ENCODE measurements around the gene OR4E2. TPM values are rescaled to one million over a fixed set of nuclear protein-coding genes. Genes with fewer than 3 reads are reported as not detected.
A peak's percentile ranks its signal among the peaks of the same experiment; 100 is the strongest.
"Not testable (repeated sequence)": the region's sequence is repeated elsewhere in the genome, so short reads cannot be mapped to it uniquely, and the experiment has no call there.

The OR4E2 gene, protein sequence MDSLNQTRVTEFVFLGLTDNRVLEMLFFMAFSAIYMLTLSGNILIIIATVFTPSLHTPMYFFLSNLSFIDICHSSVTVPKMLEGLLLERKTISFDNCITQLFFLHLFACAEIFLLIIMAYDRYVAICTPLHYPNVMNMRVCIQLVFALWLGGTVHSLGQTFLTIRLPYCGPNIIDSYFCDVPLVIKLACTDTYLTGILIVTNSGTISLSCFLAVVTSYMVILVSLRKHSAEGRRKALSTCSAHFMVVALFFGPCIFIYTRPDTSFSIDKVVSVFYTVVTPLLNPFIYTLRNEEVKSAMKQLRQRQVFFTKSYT
- not detected for total RNA-seq
- long read RNA-seq, result 0 reads

DNA sequence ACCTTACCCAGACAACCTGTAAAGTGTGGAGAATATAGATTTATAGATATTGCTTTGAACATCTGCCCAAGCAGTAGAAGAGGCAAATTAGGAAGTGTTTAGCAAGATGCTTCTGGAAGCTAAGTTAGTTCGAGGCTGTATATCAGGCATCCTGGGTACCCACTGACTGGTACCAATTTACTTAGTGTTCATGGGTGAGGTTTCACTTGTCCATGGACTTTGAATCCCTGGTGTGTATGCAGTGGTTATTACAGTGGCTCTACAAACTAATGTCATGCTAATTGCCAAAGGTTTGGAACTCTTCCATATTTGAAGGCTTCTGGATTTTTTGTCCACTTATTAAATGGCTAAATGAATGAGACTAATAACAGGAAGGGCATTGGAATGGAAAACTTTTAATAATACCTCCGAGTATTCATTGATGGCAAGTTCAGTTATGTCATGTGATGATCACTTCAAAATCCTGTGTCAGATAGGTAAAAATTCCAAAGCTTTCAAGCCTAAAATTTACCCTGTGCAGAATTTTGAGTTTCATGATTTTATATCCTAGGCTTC lies at the start of gene OR4E2:
Gene OR4E2 (plus strand): TSS at position 505 of the 555 bp plus-strand sequence. CDS start 11,248 bp downstream, outside the sequence.
- intact Hi-C loops (cut with DNase I), result no loop called here
- ATAC-seq, result no peak
- no peak for DNase-seq

DNA sequence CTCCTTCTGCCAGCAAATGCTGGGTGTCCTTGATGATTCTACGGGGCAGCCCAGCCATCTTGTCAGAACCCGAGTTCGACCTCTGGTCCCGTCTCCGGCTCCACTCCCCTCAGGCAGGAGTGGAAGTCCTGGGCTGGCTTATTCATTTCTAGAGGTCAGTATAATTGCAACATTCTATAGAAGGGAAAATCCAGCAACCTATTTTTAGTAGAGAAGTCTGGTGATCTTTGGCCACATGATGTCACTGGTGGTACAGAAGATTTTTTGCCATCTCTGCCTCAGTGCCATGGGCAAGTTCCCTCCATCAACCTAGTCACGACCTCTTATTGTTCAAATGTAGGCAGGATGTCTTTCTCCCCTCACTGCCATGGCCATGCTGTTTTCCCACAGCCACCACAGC lies 41.3 kb upstream of the OR4E2 start:
- ATAC-seq (no peak), DNase-seq (no peak)
- intact Hi-C loops (cut with DNase I), result no loop called here

DNA sequence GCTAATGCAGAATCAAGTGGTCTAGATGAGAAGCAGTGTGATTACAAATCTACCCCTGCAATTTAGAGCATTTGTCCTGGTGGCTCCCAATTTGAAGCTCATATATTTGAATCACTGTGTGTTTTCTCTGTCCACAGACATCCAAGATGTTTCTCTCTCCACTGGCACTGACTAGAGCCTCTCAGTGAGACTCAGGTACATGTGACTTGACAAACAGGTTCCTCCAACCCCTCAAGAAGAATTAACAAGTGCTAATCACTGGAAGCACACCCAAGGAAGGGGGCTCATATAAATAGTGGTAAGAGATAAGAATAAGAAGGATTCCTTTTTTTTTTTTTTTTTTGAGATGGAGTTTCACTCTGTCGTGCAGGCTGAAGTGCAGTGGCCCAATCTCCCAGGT lies 39.4 kb upstream of the OR4E2 start:
- DNase-seq, result no peak
- intact Hi-C loops (cut with DNase I), result no loop called here
- no peak for ATAC-seq

DNA sequence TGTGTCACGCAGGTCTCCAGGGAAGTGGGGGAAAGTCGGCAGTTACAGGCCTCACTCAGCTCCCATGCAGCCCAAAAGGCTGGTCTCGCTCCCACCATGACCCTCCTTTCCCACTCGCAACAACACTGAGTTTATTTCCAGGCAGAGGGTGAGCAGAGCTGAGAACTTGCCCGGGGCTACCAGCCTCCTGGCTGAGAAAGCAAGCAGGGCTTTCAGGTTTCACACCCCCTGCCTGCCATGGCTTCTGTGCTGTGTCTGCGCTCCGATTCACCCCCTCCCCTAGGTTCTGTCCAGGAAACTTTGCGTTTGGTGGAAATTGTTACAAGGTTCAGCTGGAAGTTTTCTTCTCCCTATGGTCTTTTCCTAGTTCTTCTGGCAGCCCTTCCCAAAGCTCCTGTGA lies 36.0 kb upstream of the OR4E2 start:
- DNase-seq, result no peak
- ATAC-seq, result no peak
- intact Hi-C loops (cut with DNase I), result no loop called here

DNA sequence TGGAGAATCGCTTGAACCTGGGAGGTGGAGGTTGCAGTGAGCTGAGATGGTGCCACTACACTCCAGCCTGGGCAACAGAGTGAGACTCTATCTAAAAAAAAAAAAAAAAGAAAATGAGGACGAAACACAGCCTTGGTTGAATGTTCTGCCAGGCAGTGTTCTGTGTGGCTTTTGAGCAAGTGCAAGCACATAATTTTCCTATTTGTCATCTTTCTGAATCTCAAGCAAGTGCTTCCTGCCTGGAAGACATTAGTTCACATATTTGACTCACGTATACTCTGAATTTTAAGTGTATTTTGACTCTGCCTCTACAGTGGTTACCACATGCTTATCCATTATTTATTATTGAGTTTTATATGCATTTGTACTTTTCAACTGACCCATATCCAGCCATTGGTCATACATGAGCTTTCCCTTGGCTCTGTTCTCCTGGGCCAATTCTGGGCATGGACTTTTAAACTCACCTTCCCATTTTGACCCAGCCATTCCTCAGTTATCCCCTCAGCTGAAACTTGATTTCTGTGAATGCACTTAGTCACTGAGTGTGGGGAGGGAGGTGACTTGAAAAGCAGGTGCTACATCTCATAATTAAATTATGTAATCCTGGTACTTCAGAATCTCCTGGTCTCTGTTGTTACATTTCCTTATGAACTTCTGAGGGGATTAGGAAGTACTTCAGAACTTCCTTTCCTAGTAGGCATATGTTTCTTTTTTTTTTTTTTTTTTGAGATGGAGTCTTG lies 27.0 kb upstream of the OR4E2 start:
- intact Hi-C loops (cut with DNase I), result no loop called here
- DNase-seq, result no peak
- no peak for ATAC-seq

DNA sequence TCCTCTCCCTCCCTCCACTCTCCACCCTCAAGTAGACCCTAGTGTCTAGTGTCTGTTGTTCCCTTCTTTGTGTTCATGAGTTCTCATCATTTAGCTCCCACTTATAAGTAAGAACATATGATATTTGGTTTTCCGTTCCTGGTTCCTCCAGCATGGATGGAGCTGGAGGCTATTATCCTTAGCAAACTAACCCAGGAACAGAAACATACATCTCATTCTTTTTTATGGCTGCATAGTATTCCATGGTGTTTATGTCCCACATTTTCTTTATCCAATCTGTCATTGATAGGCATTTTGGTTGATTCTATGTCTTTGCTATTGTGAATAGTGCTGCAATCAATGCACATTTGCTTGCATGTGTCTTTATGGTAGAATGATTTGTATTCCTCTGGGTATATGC lies 23.1 kb upstream of the OR4E2 start:
- ATAC-seq; intact Hi-C loops (cut with DNase I); DNase-seq: not testable (repeated sequence)

DNA sequence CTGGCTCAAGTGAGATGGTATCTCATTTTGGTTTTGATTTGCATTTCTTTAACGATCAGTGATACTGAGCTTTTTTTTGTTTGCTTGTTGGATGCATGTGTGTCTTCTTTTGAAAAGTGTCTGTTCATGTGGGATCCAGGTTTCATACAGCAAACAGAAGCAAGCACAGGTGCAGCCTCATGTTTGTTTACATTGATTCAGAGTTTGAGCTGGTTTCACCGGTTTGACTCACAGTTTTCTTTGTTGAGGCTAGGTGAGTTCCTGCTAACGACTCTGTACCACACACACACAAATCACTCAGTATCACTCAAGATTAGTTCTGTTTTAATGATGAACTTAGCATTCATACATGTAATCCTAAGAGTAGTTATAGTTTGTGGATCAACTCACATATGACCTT lies 22.6 kb upstream of the OR4E2 start:
- ATAC-seq, result no peak
- no peak for DNase-seq
- intact Hi-C loops (cut with DNase I), result no loop called here

DNA sequence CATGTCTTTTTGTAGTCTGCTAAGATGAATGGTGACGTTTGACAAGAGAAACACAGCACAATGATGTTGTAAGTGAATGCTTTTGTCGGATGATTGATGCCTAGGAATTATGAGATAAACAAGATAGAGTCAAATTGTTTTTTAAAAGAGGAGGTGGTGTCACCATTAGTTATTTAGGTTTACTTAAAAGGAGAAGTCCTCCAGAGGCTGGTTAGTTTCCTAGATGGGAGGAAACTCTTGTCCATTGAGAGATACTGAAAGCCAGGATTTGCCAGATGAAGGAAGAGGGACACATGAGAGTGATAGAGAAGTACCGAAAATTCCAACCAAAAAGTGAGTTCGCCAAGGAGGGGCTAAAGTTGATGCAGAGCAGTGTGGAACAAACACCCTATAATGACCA lies 18.8 kb upstream of the OR4E2 start, which contains the start of gene OR10G2:
Gene OR10G2 (minus strand): TSS at position 101 of the 400 bp plus-strand sequence. CDS start 98 bp downstream, at position 3.
- intact Hi-C loops (cut with DNase I), result no loop called here
- DNase-seq (no peak), ATAC-seq (no peak)

DNA sequence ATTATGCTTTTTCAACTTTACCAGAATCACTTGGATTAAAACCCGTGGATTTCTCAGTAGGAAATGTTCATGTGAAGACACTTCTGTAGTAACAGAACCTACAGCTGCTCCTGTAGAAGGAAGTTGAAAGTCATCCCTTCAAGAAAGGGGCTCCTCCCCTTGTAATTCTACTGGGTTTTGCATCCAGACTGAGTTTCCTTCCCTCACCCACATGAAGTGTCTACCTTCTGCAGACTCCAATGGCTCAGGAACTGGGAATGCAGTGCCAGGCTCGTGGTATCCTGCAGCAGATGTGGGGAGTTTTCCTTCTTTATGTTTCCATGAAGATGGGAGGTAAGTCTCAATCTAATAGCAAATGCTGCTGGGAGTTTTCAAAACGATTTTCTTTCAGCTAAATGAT lies 11.0 kb upstream of the OR4E2 start:
- intact Hi-C loops (cut with DNase I), result no loop called here
- ATAC-seq (no peak), DNase-seq (no peak)

DNA sequence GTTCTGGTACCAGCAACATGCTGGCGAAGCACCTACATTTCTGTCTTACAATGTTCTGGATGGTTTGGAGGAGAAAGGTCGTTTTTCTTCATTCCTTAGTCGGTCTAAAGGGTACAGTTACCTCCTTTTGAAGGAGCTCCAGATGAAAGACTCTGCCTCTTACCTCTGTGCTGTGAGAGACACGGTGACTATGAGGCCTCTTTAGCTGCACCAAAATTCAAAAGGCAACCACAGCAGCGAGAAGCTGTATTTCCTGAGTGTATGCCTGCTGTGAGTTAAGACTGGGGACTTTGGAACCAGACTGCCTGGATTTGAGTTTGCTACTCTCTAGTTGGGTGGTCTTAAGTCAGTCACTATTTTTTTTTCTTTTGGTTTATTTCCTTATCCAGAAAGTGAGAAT lies 10.2 kb upstream of the OR4E2 start:
- DNase-seq, result no peak
- intact Hi-C loops (cut with DNase I), result no loop called here
- ATAC-seq, result no peak

DNA sequence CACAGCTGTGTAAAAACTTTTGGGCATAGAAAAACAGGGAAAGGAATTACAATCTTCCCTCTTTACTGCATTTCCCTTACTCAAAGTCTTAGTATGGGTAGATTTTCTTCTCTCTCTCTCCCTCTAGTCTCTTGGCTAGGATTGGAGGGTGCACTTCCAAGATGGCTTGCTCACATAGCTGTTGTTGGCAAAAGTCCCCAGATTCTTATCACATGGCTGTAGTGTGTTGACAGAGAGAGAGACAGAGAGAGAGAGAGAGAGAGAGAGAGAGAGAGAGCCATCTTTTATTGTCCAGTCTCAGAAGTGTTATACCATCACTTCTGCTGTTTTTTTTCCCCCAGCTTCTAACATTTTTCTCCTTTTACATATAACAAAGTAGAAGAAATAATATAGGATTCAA lies 6.3 kb upstream of the OR4E2 start:
- DNase-seq (no peak), ATAC-seq (no peak)
- intact Hi-C loops (cut with DNase I), result no loop called here

DNA sequence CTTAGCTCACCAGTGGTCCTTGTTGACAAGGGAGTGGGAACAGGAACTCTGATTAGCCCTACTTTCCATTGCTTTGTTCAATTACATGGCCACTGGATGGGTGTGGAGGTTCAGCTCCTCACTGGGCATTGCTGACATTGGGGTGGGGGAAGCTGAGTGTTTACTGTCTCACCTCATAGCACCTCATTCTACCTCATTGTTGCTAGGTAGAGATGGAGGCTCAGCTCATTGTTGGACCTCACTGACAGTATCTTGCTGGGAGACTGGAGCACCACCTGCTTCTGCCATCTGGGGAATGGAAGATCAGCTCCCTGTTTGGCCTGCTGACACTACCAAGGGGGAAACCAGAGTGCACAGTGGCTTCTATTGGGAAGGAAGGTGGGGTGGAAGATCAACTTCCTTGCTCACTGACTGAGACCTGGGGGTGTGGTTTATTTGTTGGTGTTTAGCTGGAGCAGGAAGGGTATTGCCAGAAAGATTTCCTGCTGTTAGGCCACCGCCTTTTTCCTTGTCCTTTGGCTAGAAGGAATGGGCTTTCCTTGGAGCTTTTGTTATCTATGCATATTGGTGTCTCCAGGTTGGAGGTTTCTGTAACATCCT lies 1.3 kb upstream of the OR4E2 start:
- intact Hi-C loops (cut with DNase I), result no loop called here
- DNase-seq (no peak), ATAC-seq (peak in 1 of 2 donors; percentile 27)

DNA sequence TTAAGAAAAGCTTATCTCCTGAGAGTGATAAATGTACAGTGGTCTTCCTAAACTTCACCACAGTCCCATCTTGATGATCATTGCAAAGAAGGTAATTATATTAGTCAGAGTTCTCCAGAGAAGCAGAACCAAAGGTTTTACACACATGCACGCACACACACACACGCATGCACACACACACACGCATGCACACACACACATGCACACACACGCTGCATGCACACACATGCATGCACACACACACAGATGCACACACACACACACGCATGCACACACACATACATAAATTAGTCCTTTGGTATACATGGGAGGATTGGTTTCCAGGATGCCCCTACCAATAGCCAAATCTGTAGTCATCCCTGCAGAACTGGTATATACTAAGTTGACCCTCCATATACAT lies 580 bp downstream of the OR4E2 start:
- ATAC-seq (no peak), DNase-seq (no peak)
- intact Hi-C loops (cut with DNase I), result no loop called here

DNA sequence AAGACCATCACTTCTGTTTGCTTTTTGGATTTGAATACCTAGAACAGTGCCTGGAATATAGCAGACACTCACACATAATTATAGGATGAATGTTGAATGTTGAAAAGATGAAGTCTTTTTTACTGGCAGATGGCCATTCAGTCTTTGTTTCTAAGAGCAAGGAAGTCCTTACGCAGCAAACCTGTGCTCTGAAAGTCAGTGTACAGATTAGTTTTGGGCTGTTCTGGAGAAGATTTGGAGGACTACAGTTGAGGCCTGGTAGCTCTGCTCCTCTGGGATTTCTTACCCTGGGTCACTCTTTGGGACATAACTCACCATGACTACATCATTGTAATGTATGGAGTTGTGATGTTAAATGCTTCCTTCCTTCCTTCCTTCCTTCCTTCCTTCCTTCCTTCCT lies 3.3 kb downstream of the OR4E2 start:
- ATAC-seq (no peak), DNase-seq (no peak)
- intact Hi-C loops (cut with DNase I), result no loop called here

DNA sequence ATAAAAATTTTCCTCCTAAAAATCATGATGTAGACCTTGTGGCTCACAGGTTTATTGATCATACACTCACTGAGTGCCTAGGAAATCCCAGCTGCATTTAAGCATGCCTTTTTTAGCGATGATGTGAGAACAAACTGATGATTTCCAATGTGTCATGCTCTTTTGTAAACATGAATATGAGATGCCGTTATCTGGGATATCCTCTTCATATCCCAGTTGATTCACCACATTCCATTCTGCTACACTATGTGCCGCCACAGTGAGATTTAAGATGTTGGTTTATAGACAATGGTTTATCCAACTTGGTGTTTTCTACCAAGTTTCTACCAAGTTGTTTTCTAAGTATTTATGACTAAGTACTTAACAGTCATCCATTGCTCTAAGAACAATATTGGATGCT lies 14.7 kb downstream of the OR4E2 start:
- intact Hi-C loops (cut with DNase I), result no loop called here
- ATAC-seq, result no peak
- no peak for DNase-seq

DNA sequence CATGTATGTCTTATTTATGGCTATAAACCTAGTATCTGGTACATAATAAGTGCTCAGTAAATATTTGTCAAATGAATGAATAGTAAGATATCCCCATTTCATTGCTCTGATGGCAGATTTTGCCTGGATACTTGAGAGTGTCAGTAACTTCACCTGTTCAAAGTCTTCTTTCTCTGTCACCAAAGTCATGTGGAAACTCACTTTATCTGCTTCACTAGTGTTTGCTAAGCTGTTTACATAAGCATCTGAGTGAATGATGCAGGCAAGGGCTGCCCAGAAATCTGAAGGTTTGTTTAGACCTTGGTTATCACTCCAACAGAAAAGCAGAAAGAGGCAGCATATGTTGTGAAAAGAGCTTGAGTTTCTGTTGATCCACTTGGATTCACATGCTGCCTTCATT lies 15.6 kb downstream of the OR4E2 start:
- no peak for DNase-seq
- no peak for ATAC-seq
- intact Hi-C loops (cut with DNase I), result no loop called here

DNA sequence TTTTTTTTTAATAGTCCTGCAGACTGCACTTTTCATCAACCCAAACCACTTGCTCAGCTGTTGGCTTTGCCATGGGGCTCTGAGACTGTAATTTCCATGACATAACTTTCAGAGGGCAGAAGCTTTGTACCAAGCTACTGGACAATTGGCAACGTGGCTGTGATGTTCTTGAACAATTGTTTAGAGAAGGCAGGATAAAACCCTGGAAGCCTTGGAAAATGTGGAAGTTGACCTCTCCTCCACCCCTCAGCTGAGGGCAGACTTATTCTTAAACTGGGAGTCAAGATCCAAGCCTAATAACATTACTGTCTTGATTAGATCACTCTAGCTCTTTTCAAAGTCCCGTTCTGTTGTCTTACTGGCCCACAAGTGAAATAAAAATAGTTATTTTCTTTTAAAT lies 17.7 kb downstream of the OR4E2 start:
- intact Hi-C loops (cut with DNase I), result no loop called here
- DNase-seq, result no peak
- no peak for ATAC-seq

DNA sequence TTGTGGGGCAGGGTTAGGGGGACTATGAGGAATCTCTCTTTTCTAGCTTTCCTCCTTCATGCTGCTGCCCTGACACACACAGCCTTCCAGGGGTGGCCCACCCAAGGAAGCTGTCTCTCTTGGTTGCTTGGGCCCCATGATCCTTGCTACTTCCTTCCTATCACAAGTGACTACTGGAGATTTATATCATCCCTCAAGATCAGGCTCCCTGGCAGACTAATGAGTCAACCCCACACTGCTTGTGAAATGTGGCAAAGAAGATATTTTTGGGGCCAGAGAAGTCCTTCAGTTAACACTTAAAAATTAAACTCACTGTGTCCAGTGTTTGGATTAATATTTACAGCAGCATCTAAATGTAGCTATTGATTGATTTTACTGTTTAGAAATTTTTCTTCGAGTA lies 18.5 kb downstream of the OR4E2 start:
- no peak for DNase-seq
- intact Hi-C loops (cut with DNase I), result no loop called here

DNA sequence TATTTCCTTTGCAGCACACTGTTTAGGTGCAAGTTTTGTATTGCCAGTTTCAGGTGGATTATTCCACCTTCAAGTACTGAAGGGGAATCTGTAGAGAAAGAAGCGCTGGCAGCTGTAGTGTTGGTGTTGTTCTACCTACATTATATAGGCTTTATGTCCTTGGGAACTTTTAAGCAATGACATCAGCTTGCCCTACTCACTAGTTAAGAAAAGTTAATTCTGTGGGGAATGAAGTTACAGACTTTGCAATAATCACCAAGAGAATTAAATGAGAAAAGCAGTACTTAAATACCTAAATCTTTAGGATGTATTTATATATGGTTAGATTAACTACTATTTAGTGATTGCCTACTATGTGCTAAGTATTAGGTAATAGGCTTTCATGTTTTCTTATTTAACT lies 20.1 kb downstream of the OR4E2 start, which contains the start of gene OR4E1:
Gene OR4E1 (minus strand): TSS at position 101 of the 400 bp plus-strand sequence. CDS start 2,883 bp downstream, outside the sequence.
- ATAC-seq (no peak), DNase-seq (no peak)
- intact Hi-C loops (cut with DNase I), result no loop called here

More for the DNA sequence above, 18.5 kb downstream of the OR4E2 start:
- ATAC-seq, result no peak

DNA sequence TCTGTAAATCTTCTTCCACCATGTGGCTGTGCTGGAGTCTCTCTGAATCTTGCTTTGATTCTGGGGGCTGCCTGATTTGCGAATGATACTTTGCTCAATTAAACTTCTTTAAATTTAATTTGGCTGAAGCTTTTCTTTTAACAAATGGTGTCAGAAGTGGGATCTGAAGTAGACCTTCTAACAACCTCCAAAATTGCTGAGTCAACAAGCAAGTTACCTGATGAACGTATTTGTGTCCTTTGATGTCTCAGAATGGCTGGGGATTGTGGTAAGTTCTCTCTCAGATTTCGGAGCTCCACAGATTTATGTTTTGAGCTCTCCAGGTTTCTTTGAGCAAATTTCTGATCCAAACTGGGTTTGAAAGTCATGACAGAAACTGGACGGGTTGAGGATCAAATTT lies 21.9 kb downstream of the OR4E2 start:
- intact Hi-C loops (cut with DNase I), result no loop called here
- DNase-seq, result no peak
- no peak for ATAC-seq

Measured in left cardiac atrium (tissue), 4 donors.